Fibroblast of the conjunctiva (primary cell): Measurements from ENCODE around the gene AUTS2.

ENCODE experiments used
- DNase-seq: peaks from one replicate; pipeline ENCODE4 v3.0.0-alpha.2; 2010; ENCODE audit warnings: low read depth

Gene AUTS2

DNA sequence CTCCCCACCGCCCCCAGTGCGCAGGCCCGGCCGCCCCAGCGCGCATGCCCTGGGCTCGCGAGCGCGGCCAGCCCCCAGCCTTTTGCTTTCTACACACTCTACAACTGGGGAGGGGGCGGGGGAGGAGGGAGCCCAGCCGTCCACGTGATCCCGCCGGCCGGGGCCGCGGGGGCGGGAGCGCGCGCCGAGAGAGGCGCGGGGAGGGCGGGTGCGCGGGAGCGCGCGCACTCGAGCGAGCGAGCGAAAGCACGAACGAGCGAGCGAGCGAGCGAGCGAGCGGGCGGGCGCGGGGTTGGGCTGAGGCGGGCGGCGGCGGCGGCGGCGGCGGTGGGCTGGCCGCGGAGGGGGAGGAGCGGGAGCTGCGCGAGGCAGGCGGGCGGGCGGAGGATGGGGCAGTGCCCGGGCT is at the start of gene AUTS2:
Gene AUTS2, plus strand, starts transcription at position 395 of the 406 bp plus-strand sequence. CDS start 1,179 bp downstream, outside the sequence.
- DNase-seq: peak; percentile 72

DNA sequence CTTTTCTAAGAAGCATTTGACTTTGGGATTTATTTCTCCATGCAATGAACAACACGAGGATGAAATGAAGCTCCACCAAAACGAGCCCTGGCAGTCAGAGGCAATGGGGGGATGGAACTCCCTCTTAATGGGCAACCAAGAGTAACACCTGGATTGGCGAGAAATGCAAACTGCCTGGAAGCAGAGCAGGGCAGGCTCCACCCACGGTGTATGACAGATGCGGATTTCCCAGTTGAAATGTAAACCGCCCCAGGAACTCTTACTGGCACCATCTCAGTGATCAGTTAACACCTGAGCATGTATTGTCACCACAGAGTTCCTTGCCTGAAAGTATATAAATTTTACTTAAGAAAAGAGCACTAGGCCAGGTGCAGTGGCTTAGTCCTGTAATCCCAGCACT is 47.3 kb upstream of the AUTS2 start:
- no peak for DNase-seq

DNA sequence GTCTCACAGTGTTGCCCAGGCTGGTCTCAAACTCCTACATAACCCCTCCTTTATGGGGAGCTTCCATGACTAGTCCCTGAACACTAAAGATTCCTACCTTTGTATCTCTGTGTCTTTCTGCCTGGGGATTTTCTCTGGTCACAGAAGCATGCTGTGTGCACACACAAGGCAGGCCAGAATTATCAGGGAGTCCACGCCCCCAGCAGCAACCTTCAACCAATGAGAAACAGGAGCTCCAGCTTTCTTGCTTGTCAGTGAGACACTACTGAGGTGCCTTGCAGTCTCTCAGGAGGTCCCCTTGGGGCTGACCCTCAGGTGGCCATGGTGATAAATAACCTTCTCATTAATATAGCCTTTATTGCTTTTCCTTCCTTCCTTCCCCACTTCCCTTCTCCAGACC is 45.1 kb upstream of the AUTS2 start:
- DNase-seq: no peak

DNA sequence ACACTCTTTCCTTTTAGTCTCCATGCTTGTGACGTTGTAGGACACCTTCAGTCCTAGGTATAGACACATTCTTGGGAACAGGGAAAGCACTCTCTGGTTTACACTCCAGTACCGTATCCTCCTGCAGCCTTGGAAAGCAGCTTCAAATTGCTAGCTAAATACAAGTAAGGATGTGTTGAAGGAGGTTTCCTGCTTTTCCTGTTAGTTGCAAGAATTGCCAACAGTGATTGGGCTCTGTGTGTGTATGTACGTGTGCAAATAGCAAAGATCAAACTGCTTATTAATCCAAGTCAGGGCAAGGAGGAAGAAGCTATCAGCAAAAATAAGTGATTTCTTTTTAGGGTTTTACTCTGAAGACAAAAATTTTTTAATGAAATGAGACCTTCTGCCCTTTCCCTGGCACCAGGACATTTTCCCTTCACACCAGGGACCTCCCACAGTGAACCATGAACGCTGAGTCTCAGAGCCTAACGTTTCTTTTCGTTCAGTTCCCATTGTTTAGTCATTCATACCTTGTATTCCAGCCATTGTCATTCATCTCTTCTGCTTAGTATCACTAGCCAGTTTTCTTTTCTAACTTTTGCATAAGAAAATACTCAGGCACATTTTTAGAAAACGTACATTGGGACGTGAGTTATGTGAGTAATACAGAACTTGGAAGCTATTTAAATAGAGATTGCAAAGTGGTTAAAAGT is 36.9 kb upstream of the AUTS2 start:
- DNase-seq: no peak

DNA sequence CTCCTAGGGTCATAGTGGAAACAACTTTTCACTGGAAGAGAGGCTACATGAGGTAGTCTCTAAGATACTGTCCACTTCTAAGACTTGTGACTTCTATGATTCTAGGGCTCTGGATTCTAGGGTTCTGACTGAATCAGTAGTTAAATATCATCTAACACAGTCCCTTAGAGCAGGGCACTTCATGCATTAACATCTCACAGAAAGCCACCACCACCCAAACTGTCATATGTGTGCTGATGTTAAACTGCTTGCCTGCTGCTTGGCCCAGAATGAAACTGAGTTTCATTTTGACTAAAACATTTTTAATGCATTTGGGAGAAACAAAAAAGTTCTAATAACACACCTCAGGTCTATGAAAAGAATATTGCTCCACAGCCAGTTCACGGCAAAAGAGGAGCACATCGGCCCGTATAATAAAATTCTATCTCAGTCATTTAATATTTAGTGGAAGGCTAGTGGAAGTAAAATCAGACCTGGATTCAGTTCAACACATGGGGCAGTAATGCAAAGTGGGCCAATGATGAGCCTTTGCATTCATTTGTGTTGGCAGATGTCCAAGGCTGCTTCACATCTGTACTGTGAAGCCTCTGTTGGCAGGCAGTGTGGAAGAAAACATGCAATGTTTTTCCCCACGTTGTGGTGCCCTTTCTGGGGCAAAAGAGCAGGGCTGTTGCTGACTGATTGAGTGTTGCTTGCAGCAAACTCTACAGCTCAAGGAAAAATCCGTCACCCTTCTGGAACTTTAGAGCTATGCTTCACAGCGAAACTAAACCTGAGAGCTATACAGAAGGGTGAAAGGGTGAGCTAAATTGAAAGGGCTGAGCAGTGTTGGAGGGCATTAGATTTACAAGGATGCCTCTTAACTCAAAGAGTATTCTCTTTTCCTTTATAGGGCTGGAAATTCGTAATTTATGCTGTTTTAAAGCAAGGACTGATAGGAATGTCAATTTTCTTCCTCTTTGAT is 33.5 kb upstream of the AUTS2 start:
- peak; percentile 92 for DNase-seq

DNA sequence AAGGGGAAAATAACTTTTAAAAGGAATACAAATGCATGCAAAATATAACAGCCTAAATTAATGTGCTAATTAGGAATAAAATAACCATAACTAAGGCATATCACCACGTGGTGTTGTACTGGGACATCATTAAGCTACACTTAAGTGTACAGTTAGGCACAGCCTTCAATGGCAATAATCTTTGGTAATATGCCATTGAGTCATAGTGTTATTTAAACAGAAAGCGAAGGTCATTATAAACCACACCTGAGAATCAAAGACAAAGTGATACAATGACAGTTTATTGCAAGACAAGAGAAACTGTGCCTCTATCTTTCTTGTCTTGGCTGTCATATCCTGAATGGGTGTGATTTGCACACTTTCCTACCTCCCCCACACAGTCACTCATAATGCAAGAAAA is 30.5 kb upstream of the AUTS2 start:
- DNase-seq: no peak

DNA sequence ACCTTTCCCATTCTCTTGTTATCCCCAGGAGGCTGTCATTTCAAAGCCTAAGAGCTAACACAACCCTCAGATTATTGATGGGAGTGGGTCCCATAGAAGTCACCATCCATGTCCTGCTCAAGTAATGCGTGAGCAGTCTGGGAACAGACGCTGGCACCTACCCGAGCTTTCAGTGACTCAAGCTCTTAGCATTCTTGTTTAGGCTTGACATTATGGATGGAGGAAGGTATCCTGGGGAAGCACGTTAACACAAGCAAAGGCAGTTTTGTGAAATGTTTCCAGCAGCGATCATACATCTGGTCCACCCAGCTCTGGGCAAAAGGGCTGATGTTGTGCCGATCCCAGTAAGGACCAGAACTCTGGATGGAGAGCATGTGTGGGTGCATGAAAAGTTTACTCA is 30.0 kb upstream of the AUTS2 start:
- DNase-seq: no peak

DNA sequence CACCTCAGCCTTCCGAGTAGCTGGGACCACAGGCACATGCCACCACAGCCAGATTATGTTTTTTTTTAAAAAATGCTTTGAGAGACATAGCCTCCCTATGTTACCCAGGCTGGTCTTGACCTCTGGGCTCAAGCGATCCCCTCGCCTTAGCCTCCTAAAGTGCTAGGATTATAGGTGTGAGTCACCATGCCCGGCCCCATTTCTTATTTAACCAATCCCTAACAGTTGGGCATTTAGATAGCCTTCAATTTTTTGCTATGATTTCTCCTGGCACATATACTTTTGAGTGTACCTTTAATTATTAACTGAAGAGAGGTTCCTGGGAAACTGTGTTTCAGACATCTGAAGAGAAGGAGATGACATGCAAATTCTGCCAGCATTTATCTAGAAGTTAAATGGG is 22.6 kb upstream of the AUTS2 start:
- DNase-seq: no peak

DNA sequence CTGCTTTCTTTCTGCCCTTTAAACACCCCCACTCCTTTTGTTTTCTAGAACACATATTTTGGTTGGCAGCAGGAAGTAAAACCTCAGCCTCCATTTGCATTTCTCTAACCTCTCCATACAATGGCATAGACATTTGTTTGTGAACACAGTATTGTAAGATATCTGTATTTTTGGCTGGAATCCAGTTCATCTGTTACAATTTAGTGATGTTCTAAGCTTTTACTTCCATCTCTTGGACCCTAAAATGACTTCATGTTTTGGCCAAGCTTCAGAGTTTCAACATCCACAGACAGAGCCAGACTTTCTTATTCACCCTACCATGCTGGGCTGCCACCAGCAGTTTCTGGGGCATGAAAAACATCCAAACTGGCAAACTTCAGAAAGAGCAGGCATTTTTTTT is 21.1 kb upstream of the AUTS2 start:
- peak; percentile 69 for DNase-seq

DNA sequence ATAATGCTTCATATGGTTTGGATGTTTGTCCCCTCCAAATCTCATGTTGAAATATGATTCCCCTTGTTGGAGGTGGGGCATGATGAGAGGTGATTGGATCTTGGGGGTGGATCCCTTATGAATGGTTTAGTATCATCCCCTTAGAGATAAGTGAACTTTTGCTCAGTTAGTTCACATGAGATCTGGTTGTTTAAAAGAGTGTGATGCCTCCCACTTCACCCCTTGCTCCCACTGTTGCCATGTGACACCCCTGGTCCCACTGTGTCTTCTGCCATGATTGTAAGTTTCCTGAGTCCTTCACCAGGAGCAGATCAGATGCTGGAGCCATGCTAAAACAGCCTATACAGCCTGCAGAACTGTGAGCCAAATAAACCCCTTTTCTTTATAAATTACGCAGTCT is 13.1 kb upstream of the AUTS2 start:
- DNase-seq: no peak

DNA sequence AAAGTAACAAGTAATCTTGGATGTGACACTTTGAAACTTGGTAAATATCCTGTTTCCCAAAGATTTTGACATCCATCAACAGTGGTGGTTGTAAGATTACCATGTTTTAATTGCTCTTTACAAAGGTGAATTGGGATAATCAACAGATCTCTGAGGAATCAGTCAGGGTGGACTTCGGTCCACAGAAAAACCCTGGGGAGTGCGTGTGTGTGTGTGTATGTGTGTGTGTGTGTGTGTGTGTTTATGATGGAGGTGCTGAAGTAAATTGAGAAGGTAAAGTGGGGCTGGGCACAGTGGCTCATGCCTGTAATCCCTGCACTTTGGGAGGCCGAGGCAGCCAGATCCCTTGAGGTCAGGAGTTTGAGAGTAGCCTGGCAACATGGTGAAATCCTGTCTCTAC is 12.0 kb upstream of the AUTS2 start:
- no peak for DNase-seq

DNA sequence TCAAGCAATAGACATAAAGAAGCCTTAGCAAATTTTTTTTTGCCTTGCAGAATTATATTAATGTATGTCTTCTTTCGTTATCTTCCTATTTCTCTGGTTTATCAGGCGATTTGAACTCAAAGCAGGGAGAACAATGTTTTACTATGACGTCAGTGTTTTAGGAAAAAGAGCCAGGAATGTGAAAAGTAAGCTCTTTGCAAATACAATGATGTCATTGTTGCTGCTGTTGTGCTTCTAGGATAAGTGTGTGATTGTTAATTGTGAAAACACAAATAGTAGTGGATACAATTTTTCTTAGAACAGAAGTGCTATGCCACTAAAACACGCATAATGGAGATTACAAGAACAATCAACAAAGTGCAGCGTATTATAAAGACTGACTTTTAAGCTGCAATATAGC is 9.5 kb upstream of the AUTS2 start:
- no peak for DNase-seq

DNA sequence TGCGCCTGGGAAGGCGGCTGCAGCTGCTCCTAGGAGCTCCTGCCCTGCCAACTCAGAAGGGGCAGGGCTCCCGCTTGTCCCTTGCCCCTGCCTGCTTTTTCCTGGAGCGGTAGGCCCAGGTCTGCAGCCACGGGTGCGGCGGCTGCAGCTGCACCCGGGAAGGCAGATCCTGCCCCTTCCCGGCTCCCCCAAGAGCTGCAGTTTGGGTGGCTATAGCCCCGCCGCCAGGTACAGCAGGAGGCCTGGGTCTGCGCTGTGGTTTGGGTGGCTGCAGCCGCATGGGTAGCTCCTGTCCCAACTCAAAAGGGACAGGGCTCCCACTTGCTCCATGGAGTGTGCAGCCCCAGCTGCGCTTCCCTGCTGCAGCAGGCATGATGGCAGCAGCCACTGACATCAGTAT is 6.5 kb upstream of the AUTS2 start:
- no peak for DNase-seq

DNA sequence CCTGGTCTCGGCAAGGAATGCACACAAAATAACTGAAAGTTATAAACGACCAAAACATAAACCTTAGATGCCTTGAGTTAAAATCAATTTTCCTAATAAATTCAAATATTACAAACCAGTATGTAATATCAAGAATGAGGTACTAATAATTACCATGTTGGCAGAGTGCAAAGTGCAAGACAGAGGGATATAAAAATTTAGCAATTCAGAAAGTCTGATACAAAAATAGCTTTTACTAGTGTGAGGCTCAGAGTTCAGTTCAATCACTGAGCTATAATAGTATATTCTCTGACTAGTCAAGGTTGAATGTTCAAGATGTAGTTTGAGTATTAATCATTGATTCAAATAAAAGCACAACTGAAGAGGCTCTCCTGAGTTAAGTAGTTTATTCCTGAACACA is 4.8 kb upstream of the AUTS2 start:
- no peak for DNase-seq

DNA sequence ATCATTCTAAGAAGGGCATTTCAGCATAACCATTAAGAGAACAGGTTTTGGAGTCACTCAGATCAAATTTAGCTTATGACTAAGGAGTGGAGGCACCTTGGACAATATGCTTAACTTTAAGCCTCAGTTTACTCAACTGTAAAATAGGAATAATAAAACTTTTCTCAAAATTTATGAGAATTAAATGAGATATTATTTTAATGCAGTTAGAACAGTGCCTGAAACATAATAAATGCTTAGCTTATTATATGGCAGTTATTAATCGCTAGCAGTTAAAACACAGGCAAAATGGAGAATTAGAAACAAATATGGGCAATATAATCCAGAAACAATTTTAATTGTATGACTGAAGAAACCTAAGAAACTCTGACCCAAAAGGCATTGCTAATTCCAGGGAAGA is 2.9 kb upstream of the AUTS2 start:
- DNase-seq: no peak

DNA sequence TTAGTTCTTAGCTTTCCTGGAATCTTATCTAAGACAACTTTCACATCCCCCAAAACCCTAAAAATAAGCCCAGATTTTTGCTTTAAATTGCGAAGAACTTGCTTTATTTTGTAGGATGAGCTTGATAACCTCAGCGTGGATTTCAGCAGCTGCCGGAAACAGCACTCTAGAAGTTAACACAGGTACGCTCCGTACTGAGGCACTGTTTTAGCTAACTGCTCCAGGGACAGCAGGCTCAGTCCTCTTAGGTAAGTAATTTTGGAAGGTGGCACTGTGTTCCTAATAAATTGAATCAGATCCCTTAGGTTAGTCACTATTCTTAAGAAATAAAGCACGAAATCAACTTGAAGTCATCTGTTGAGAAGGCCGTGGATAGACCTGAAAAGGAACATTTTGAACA is 2.2 kb upstream of the AUTS2 start:
- DNase-seq: no peak

DNA sequence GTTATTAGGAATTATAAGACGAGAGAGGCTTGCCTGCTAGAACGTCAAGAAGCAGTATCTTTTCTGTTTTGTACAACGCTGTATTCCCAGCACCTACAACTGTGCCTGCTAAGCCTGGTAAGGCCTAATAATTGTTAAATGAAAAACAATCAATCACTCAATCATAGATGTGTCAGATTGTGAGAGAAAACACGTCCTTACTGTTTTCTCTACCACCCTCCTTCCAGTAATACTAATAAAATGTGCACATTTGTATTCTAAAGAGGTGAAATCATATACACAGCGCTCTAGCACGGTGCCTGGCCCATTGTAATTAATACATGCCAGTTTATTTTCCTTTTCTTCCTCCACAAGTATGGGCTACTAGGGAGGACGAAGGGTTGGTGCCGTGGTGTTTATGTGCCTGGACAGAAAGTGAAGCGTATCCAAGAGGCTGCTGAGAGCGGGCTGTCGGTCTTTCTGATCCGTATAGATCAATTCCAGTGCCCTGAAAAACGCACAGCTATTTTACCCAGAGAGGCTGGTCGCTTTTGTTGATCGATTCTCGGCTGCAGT is 1.5 kb upstream of the AUTS2 start:
- DNase-seq: no peak

DNA sequence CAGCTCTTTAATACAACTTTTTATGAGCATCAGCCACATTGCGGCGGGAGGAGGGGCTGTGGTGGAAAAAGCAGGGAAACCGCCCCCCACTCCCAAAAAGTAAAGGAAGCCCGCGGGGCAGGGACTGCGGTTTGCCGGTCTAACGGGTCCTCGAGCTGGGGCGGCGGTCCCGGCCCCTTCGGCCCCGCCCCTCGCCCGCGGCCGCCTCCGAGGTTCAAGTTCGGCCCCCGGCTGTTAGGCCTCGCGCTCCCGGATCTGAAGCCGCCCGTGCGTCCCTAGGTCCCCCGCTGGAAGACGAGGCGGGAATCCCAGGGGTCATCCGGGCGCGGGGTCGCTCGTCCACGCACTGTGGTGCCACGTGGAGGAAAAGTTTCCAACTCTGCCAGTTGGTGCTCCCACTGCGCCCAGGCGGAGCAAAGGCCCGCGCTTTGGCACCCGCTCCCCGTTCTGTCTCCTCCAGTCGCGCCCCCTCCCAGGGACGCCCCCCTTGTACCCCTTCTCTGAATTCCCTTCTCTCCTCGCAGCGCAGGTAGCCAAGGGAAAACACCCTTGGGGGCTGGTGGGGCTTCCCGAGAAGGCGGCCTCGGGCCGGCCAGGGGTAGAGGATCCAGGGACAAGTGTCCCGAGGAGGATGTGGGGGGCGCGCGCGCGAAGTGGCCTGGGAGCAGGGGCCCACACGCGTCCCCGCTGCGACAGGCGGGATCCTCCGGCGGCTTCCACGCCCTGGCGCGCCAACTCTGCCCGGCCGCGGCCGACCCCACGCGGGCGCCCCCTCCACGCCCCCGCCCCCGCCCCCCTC is 798 bp upstream of the AUTS2 start:
- DNase-seq: no peak

DNA sequence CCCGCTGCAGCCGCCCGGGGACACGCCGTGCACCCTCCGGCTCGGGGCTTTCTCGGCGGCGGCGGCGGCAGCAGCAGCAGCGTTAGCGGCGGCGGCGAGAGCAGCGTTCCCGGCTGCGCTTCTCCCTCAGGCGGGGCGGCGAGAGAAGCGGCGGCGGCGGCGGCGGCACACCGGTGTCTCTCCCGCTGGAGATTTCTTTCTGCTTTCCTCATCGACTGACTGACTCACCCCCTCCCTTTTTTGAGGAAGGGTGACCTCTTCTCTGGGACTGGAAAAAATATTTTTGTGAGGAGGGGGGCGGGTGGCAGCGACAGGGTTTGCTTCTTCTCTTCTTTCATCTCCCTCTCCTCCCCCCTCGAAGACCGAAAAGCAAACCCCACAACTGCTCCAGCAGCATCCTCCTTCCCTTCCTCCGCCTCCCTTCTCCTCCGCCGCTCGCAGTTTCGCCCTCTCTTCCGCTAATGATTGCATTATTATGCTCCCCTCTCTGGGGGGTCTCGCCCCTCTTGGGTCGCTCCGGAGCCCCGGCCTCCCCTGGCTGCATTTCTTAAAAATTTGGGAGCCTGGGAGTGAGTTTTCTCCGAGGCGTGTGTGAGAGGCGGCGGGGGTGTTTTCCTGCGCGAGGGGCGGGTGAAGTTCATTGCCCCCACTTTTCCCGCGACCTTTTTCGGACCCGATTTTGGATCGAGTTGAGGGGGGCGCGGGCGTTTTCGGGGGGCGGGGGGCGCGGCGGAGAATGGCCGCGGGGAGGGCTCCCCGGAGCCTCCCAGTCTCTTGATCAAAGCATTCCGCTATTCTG is 411 bp downstream of the AUTS2 start:
- no peak for DNase-seq

DNA sequence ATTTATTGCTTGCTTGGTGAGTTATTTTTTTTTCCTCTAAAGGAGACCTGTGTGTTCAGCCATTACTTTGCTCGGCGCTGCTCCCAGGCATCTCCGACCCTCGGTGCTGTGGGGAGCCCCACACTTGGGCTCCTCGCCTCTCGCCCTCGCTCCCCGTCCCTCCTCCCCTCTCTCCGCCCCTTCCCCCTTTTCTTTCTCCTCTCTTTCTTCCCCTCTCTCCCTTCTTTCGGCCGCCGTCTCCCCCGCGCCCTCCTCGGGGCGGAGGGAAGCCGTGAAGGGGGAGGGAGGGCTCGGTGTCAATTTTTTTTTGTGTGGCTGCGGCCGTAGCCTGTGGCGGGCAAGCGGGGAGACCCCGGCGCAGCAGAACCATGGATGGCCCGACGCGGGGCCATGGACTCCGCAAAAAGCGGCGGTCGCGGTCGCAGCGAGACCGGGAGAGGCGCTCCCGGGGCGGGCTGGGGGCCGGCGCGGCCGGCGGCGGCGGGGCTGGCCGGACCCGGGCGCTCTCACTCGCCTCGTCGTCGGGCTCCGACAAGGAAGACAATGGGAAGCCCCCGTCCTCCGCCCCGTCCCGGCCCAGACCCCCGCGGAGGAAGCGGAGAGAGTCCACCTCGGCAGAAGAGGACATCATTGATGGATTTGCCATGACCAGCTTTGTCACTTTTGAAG is 1.1 kb downstream of the AUTS2 start:
- DNase-seq: no peak
